NK-92 (cell line): ENCODE results near the gene PLXDC1.
"Not testable (repeated sequence)": the region's sequence is repeated elsewhere in the genome, so short reads cannot be mapped to it uniquely, and the experiment has no call there.

Experiments
- DNase-seq: peaks from one replicate; lab custom pipeline; 2025; ENCODE audit not compliant: unreplicated experiment; lab: John Stamatoyannopoulos, UW

PLXDC1 gene

DNA sequence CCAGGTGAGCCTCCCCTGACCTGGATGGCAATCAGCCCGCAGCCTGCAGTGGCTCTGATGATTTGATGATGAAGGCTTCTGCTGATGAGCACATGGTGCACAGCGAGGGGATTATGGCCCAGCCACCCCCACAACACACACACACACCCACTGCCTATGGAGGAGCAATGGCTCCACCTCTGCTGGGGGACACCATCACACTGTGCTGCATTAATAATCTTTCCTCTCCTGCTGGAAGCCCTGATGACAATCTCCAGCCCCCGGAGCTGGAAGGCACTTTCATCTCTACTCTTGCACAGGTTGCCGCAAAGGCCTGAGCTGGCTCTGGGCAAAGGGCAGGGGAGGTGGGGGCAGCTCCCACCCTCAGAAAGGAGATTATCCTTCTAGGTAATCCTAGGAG lies 79.9 kb downstream of the PLXDC1 start:
- DNase-seq = no peak

DNA sequence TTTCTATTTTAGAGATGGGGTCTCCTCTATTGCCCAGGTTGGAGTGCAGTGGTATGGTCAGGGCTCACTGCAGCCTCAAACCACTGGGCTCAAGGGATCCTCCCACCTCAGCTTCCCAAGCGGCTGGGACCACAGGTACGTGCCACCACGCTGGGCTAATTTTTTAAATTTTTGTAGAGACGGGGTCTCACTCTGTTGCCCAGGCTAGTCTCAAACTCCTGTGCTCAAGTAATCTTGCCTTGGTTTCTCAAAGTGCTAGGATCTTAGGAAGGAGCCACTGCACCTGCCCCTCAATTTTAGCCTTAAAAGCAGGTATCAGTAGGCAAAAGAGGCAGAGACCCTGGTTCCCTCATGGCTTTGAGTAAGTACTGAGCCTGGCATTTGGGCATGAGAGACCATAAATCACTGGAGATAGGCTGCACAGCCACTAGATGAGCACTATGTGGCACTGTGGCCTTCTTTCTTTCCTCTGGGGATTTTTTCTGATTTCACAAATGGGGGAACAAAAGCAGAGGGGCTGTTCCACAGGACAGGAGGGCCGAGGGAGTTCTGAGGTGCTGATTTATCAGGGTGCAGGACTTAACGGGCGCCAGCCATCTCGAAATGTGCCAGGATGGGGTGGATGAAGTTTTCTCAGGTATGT lies 82.2 kb downstream of the PLXDC1 start:
- DNase-seq = no peak

DNA sequence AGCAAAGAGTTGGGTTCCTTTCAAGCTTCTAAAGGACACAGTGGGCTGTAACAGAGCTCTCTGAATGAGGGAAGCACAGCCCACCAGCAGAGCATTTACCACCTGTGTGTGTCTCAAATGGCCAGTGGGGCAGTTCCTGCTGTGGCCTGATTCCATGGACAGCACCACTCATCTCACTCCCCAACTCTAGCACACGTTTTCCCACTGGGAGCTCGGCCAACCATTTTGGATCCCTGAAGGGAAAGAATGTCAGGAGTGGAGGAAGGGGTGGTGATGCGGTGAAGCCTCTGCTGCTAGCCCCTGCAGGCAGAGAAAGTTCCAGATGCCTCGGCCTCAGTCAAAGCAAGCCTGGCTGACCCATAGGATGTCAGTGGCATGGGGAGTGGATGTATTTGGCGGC lies 86.6 kb downstream of the PLXDC1 start:
- no peak for DNase-seq

DNA sequence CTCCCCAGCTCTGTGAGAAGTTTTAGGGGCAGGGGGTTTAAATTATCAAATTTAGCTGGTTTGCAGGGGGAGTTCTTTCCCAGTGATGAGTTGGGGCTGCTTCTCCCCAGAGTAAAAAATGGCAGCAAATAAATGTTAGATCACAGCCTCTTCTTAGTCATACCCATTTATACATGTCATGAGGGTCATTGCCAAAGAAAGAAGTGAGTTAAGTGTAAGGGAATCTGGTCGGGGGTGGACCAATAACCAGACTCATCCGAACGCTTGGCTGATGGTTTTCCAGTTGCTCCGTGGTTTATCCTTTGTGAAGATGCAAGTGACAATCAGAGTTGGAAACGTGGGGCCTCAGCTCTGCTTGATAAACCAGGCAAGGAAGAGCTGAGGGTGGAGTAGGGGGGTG lies 87.1 kb downstream of the PLXDC1 start:
- no peak for DNase-seq

DNA sequence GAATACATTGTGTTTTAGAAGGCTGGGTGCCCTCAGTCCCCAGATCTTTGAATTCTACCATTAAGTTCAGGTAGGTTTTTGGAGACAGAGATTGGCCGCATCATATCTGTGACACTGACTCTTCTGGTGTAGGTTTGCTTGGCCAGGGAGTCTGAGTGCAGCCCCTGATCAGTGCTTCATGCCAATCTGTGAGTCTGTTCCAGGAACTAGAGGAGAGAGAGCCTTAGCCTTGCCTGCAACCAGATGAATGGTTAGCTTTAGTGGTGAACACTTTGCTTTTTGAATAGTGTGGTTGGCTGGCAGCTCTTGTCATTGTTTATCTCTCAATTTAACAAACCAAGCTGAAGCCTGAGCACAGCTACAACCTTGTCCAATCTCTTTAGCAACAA lies 87.8 kb downstream of the PLXDC1 start:
- no peak for DNase-seq

DNA sequence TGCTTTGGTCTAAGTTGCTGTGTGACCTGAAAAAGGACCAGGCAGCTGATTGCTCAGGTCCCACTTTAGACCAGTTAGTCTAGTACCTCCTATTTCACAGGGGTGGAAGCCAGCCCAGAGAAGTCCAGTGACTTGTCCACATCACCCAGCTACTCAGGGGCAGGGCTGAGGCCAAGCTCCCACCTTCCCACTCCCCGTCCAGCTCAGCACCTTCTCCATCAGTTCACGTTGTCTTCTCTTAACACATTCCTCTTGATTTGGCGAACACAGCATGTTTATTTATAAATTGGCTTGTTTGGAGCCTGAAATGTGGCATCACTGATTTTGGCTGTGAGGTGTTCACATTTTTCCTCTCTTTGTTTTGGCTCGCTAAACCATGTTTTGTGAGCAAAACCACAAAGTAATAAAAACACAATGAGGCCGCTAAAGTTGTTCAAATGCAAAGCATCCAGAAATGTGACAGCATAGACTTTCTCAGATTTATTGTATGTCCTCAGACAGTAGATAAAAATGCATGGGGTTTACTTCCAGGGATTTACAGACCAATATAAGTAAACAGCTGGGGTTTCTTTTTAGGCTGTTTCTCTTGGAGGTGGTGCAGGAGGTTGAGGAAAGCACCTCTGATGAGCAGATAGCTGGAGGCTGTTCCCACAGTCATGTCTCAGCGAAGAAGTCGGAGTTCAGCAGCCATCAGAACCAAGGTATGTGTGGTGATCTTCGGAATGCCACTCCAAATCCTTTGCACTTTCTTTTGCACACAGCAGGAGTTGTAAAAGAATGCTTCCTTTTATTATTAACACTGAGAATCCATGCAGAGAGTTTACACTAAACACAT lies 88.4 kb downstream of the PLXDC1 start:
- no peak for DNase-seq

DNA sequence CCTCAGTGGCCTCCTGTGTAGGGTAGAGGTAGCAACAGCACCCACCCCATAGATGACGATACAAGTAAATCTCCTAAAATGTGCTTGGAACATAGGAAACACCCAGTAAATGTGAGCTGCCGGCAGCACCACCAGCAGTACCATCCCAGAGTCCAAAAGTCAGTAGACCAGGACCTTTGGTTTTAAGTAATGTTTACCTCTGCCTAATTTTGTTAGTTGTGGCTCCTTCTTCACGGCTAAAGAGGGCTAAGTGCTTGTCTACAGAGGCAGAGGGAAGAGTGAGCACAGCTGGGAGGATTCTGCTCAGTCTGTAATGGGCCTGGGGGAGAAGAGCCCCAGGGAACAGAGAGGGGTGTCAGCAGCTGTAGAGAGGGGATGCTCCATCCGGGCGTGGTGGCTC lies 92.9 kb downstream of the PLXDC1 start:
- DNase-seq = no peak

DNA sequence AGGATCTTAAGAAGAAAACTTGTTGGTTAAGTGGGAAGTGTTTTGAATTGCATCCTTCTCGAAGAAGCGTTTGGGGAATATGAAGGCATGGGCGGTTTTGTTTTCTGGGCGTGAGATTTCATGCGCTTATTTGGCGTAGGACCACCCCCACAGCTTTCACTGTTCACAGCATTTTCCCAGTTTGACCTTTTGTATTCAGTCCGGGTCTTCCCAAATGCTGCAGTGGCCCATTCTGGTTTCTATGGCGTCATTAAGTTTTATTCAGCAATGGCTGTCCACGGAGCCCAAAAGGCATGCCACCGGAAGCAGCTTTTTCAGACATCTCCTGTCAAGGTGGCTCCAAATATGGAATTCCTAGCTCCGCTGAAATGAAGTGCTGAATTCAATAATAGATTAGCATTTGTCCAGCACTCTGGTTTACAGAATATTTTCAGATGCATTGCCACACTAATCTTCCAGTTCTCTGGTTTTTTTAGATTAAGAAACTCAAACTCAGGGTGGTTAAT lies 93.7 kb downstream of the PLXDC1 start:
- no peak for DNase-seq

DNA sequence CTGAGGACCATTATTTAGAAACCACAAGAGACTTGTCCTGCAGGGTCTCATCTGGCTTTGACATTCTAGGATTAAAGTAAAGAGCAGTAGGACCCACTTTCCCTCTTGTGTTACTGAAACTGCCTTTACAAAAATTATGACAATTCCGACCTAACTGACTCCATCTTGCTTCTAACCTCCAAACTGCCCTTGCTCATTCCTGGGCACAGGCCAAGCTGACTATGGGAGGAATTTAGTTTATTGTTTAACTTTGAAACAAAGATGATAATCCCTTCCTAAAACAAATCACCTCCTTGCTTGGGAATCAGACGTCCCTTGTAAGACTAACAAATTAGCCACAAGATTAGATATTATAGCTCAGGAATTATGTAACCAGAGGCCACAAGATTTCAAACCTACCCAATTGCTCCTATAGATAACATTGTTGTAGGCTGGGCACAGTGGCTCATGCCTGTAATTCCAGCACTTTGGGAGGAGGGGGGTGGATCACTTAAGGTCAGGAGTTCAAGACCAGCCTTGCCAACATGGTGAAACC lies 97.3 kb downstream of the PLXDC1 start:
- no peak for DNase-seq

DNA sequence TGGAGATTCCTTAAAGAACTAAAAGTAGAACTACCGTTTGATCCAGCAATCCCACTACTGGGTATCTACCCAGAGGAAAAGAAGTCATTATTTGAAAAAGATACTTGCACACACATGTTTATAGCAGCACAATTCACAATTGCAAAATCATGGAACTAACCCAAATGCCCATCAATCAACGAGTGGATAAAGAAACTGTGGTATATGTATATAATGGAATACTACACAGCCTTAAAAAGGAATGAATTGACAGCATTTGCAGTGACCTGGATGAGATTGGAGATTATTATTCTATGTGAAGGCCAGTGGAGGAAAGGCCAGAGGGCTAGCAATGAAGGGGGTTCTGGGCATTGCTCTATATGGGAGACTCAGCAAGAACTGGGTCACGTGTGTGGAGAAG lies 99.0 kb downstream of the PLXDC1 start:
- not testable (repeated sequence) for DNase-seq

DNA sequence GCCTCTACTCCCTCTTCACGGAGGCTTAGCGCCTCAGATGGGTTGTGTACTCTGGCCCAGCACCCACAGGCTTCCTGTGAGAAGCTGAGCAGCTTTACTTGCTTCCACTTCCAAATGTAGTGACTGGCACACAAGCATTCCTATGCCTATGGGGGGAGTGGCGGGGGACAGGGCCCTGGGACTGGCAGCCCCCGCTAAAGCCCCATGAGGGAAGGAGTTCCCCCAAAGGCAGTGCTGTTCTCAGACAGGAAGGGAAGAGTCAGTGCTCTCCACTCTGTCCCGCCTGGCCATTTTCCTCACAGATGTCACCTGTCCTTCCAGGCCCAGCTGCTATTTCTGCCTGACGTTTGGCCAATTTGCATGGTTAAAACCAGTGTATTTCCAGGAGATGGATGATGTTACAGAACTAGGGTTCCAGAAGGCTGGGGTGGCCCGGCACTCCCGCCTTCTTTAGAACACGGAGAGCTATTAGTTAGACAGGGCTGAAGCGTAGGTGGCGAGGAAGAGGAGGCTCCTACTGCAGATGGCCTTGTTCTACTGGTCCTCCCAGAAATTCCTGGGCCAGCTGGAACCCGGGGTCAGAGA lies 100.3 kb downstream of the PLXDC1 start:
- no peak for DNase-seq

DNA sequence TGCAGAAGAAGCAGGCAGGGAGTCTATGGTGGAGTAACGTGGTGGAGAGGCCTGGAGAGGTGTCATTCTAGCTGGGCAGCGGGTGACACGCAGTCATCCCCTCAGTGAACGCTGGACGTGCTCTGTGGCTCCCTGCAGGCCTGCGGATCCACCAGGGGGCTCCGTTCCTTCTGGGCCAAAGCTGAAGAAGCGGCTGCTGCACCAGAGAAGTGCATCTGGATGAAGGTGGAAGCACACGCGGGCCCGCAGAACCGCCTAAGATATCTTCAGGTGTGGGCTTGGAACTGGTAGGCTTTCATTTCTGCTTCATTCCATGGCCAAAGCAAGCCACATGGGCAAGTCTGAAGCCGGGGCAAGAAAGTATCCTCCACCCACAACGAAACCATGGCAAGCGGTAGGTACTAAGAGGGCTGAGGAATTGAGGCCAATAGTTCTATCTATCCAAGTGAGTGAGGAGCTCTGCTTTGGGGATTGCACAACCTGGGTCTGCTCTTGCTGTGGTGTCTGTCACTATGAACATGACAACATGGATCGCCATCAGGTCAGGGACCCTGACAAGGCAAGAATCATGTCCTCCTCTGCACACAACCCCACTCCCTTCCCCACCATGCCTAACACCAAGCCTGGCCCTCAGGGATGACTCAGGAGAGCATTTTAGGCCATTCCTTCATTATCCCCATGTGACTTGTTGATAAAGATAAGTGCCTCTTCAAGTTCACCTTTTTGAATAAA lies 105.3 kb downstream of the PLXDC1 start:
- no peak for DNase-seq

DNA sequence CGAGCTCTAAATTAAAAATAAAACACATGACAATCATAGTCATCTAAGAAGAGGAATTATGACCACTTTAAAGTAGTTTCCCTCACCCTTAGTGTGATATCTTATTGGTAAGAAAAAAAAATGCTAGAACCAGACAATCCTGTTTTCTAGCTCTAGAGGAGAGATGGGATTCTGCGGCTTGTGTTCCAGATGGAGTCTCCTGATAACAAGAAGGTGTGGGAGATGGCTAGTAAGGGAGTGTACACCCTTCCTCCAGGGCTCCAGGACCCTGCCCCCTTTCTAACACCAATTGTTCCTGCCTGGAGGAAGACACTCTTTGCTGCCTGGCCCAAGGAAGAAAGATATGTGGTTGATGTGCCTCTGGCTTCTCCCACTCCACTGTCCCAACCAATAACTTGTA lies 115.4 kb downstream of the PLXDC1 start:
- no peak for DNase-seq

DNA sequence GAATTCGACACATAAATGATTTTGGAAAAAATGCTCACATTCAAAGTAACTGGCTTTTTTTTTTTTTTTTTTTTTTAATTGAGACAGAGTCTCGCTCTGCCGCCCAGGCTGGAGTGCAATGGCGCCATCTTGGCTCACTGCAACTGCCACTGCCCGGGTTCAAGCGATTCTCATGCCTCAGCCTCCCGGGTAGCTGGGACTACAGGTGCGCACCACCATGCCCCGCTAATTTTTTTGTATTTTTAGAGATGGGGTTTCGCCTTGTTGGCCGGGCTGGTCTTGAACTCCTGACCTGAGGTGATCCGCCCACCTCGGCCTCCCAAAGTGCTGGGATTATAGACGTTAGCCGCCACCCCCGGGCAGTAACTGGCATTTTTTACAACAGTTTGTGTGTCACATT lies 115.9 kb downstream of the PLXDC1 start:
- DNase-seq = not testable (repeated sequence)

DNA sequence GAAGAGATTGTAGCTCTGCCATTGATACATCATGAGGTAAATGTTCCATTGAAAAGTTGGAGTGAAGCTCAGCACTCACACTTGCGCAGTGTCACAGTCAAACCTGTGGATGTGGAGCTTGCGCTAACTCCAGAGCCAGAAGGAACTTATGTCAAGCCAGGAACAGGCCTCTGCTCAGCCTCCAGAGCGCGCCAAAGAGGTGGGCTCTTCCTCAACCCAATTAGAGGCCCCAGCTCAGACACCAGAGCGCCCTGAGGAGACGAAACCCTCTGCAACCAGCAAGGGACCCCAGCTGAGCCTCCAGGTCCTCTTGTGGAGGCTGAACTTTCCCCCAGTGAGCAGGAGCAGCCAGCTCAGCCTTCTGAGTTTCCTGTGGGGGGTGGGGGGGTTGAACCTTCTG lies 122.7 kb downstream of the PLXDC1 start:
- no peak for DNase-seq

DNA sequence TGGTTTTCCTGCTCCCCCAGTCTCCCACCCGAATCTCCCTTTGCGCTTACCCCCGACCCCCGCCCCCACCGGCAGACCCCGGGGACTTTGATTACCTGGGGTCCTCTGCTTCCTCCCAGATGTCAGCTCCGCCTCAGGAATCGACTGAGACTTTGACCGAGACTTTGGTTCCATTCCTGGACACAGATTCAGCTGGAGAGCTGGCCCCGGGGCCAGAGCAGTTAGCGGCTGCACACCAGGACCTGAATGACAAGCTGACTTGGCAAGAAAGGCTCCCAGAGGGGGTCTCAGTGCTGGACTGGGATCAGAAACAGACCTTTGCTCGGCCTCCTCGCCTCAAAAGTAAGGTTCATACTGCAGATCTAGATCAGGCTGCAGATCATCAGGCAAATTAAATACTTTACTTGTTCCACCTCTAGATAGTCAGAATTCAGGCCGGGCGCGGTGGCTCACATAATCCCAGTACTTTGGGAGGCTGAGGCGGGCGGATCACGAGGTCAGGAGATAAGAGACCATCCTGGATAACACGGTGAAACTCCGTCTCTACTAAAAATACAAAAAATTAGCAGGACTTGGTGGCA lies 123.9 kb downstream of the PLXDC1 start:
- no peak for DNase-seq

DNA sequence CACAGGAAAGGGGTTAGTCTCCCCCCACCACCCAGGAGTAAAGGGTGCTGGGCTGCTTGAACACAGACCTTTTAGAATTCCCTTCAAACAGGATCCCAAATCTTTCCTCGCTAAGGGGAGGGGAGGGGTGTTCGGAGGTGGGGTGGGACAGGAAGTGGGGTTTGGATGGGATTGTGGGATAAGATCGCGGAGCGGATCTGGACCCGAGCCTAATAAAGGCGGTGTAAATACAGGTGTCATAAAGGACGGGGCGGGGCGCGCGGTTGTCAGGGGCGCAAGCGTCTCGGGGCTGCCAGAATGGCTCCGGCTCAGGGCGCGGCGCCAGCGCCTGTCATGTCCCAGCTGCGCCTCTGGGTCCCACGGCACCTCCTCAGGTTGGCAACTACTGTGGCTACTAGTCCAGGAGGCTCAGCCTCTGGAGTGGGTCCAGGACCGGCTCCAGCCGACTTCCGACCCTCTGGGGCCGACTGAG lies 124.4 kb downstream of the PLXDC1 start:
- DNase-seq = no peak

DNA sequence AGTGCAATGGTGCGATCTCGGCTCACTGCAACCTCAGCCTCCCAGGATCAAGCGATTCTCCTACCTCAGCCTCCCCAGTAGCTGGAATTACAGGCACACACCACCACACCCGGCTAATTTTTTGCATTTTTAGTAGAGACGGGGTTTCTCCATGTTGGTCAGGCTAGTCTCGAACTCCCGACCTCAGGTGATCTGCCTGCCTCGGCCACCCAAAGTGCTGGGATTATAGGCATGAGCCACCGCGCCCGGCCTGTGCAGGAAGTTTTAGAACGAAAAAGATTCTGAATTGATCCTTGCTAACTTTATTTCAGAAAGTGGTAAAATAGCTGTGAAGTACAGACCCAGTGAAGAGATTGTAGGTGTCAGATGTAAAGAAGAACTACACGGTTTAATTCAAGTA lies 125.1 kb downstream of the PLXDC1 start:
- not testable (repeated sequence) for DNase-seq

DNA sequence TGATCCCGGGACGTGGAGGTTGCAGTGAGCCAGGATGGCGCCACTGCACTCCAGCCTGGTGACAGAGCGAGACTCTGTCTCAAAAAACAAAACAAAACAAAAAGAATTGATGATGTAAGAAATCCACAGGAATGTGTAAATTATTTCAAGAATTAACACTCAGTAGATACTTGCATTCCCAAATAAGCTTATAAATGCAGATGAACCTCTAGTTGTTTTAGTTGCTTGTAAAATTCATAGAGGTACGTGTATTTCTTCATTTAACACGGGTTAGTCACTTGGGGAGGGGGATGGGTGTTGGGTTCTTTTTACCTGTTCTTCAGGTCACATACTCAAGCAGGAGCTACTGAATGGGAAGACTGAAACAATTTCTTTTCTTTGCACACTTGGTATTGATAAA lies 128.5 kb downstream of the PLXDC1 start:
- DNase-seq = no peak

DNA sequence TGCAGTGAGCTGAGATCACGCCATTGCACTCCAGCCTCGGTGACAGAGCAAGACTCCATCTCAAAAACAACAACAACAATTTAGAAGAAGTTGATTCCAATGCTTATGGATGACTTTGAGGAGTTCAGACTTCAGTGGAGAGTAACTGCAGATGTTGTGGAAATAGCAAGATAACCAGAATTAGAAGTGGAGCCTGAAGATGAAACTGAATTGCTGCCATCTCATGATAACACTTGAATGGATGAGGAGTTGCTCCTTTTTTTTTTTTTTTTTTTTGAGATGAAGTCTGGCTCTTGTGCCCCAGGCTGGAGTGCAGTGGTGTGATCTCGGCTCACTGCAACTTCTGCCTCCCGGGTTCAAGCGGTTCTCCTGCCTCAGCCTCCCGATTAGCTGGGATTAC lies 131.4 kb downstream of the PLXDC1 start:
- DNase-seq = not testable (repeated sequence)
